Measurements from ENCODE around the gene TMEM44. TPM values are rescaled to one million over a fixed set of nuclear protein-coding genes. Genes with fewer than 3 reads are reported as not detected.

TMEM44 gene, protein sequence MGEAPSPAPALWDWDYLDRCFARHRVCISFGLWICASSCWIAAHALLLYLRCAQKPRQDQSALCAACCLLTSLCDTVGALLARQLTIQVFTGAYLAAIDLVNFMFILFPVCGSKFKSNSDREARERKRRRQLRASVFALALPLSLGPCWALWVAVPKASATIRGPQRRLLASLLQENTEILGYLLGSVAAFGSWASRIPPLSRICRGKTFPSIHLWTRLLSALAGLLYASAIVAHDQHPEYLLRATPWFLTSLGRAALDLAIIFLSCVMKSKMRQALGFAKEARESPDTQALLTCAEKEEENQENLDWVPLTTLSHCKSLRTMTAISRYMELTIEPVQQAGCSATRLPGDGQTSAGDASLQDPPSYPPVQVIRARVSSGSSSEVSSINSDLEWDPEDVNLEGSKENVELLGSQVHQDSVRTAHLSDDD
- 10 to 100 TPM in 3 of 4 donors, 1 to 10 TPM in 1; 7.7 to 51.2 (median 23.5) TPM for total RNA-seq

DNA sequence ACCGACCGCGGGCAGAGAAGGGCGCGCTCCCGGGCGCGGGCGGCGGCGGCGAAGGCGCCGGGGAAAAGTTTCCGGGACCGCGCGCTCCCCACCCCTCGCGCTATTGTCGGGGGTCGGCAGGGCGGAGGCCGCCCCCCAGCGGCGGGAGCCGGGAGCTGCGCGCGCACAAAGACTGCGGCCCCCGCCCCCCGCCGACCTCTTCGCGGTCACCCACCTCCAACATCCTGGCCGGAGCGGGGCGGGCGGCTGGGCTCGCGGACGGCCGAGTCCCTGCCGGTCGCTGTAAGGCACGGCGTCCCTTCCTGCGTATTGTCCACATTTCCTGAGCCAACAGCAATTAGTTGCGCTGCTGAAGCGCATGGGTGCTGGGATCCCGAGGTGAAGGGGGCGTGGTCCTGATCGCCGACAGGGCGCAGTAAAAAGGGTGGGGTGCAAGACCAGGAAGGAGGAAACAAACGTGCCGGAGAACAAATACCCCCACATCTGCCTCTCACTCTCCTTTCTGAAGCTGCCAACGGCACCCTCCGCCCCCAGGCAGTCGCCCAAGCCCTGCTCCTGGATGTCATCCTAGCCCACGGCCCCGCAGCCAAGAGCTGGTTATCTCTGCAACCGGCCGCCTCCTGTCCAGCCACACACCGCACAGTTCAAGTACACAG is at the start of gene TMEM44:
Gene TMEM44, minus strand, starts transcription at position 71 of the 656 bp plus-strand sequence. CDS start 204 bp downstream, outside the sequence.
- peak; percentile 31 to 38 for TF ChIP-seq POLR2A (IDR thresholded peaks at IDR 0.05)
- TF ChIP-seq, protein P1, sequence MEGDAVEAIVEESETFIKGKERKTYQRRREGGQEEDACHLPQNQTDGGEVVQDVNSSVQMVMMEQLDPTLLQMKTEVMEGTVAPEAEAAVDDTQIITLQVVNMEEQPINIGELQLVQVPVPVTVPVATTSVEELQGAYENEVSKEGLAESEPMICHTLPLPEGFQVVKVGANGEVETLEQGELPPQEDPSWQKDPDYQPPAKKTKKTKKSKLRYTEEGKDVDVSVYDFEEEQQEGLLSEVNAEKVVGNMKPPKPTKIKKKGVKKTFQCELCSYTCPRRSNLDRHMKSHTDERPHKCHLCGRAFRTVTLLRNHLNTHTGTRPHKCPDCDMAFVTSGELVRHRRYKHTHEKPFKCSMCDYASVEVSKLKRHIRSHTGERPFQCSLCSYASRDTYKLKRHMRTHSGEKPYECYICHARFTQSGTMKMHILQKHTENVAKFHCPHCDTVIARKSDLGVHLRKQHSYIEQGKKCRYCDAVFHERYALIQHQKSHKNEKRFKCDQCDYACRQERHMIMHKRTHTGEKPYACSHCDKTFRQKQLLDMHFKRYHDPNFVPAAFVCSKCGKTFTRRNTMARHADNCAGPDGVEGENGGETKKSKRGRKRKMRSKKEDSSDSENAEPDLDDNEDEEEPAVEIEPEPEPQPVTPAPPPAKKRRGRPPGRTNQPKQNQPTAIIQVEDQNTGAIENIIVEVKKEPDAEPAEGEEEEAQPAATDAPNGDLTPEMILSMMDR (IDR thresholded peaks at IDR 0.05) = peak; percentile 30 to 66 (median 58)
- H3K27ac ChIP-seq = peak within 1 kb of the TSS; percentile 69 to 88 (median 78)
- DNase-seq = peak; percentile 58 to 86 (median 85)
- H3K9me3 ChIP-seq = no peaks in the 10 kb centered on the region
- peaks cover 0 to under 1% (median 0%) of the 10 kb centered on the region in 3 donors for H3K36me3 ChIP-seq
- H3K4me3 ChIP-seq = peak within 1 kb of the TSS; percentile 53 to 91 (median 74)
- no peaks in the 10 kb centered on the region for H3K4me1 ChIP-seq
- no peaks in the 10 kb centered on the region for H3K27me3 ChIP-seq

DNA sequence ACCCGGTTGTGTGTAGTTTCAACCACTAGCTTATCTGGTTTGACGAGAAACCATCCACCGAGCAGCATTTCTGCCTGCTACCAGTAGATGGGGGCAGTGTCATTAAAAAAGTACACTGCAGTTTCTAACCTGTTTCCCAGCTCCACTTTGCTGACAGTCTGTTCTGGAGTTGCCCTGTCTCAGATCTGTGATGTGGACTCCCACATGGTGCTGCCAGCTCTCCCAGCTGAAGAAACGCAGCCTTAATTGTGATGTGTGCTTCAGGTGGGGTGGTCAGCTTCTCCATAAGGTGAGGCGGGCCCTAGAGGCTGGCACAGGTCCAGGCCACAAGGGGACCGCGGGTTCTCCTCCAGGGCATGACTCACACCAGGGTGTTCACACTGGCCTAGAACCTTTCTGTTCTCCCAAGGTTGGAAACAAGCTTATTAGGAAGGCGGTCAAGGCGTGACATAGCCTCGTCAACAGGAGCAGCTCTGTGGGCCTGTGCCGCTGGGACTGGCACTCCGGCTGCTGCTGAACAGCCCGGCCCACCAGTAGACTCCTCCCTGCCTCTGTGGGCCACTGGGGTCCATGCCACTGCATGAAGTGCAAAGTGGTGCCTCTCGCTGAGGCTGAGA is 49.6 kb upstream of the TMEM44 start:
- no peak for TF ChIP-seq POLR2A (IDR thresholded peaks at IDR 0.05)
- TF ChIP-seq, protein P1 (IDR thresholded peaks at IDR 0.05) = peak; percentile 74 to 98 (median 94)
- Histone ChIP-seq H3K4me1 (peaks cover 0 to 33% (median 6%) of the 10 kb centered on the region in 4 donors), H3K36me3 (no peaks in the 10 kb centered on the region), H3K27me3 (no peaks in the 10 kb centered on the region), H3K4me3 (no peak overlapping the region), H3K9me3 (no peaks in the 10 kb centered on the region), H3K27ac (peak overlapping the region in 2 of 4 donors; percentile 27 to 31)
- peak; percentile 63 to 88 (median 77) for DNase-seq

DNA sequence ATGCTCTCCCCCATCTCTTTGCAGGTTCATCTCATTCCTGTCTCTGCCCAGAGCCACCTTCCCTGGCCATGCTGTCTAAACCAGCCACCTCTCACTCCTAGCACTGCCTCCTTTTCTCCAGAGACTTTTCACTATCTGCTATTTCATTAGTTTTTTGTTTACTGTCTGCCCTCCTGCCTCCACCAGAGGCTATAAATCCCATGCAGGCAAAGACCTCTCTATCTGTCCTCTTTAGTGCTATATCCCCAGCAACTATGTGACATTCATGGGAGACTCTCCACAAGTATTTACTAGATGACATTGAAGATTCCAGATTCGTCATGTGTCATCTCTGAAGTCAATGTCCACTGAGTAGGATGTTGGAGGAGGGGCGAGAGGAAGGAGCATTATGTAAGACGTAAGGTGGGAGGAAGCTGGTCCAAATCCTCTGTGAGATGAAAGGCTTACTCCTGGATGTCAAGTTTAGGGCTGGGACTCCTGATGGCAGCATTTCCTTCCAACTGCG is 49.0 kb upstream of the TMEM44 start:
- TF ChIP-seq POLR2A (IDR thresholded peaks at IDR 0.05) = no peak
- TF ChIP-seq, protein P1 (IDR thresholded peaks at IDR 0.05) = no peak
- Histone ChIP-seq H3K27ac (peak overlapping the region in 1 of 4 donors; percentile 31), H3K4me3 (no peak overlapping the region)

DNA sequence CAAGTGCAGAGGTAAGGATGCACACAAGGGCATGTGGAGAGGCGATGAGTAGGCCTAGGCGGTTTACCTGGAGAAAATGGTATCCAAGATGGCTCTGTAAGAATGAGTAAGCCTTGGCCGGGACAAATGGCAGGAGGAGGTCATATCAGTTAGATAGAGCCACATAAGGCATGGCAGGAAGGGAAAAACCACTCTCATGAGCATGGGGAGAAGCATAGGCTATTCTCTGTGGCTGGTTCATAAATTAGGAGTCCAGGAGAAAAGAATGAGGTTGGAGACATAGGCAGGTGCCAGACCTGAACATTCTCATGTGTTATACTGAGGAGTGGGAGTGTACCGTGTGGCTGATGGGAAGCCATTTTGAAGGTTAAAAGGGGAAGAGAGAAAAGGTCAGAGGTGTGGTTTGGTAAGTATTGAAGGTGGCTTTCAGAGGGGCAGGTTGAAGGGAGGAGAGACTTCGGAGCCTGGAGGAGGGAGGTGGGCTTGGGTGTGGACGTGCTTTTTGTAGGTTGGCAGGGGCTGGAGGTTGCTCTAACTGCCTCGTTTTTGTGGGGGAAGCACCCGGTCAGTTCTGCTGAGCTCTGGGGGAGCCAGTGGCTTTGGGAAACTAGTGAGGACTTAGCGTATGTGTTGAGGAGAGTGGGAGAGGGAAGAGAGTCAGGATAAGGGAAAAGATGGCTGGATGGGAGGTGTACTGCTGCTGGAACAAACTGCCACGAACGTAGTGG is 47.8 kb upstream of the TMEM44 start:
- no peak for DNase-seq
- TF ChIP-seq POLR2A (IDR thresholded peaks at IDR 0.05) = no peak
- TF ChIP-seq, protein P1 (IDR thresholded peaks at IDR 0.05) = no peak
- Histone ChIP-seq H3K4me1 (peaks cover 0 to 16% (median 3%) of the 10 kb centered on the region in 4 donors), H3K4me3 (no peak overlapping the region), H3K27ac (no peak overlapping the region), H3K36me3 (no peaks in the 10 kb centered on the region), H3K9me3 (no peaks in the 10 kb centered on the region), H3K27me3 (no peaks in the 10 kb centered on the region)

More for the DNA sequence above, 49.0 kb upstream of the TMEM44 start:
- Histone ChIP-seq H3K9me3 (no peaks in the 10 kb centered on the region), H3K4me1 (peaks cover 0 to 27% (median 3%) of the 10 kb centered on the region in 4 donors), H3K27me3 (no peaks in the 10 kb centered on the region), H3K36me3 (no peaks in the 10 kb centered on the region)
- no peak for DNase-seq

DNA sequence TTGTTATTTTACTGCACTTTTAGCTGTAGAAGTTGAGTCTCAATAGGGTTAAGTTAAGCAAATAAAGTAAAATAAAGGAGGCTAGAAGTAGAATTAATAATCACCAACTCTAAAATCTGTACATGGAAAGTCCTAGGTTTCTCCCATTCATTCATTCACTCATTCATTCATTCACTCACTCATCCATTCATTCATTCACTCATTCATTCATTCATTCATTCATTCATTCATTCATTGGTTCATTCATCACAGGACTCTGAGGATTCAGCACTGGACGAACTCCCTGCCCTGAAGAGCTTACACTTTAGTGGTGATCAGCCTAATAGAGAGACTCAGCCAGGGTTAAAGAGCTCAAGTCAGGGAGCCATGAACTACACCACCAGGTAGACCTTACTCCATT is 43.3 kb upstream of the TMEM44 start:
- TF ChIP-seq, protein P1 (IDR thresholded peaks at IDR 0.05) = no peak
- TF ChIP-seq POLR2A (IDR thresholded peaks at IDR 0.05) = no peak
- peaks cover 0 to 4% (median 0%) of the 10 kb centered on the region in 4 donors for H3K4me1 ChIP-seq
- H3K27ac ChIP-seq = no peak overlapping the region
- no peak for DNase-seq
- no peaks in the 10 kb centered on the region for H3K9me3 ChIP-seq
- no peaks in the 10 kb centered on the region for H3K27me3 ChIP-seq
- H3K36me3 ChIP-seq = no peaks in the 10 kb centered on the region
- H3K4me3 ChIP-seq = no peak overlapping the region
